Placental pericyte (primary cell): ENCODE measurements around the gene ADAM12. TPM values are rescaled to one million over a fixed set of nuclear protein-coding genes. Genes with fewer than 3 reads are reported as not detected.

ENCODE experiments used
- small RNA-seq: library from RNA; depleted of rRNA; stranded (forward); fragments of <200 nt; gene quantifications from one replicate; pipeline ENCODE3, GENCODE V24; 2012; ENCODE audit warnings: low replicate concordance
- total RNA-seq: library from RNA; depleted of rRNA; stranded (reverse); fragments of >200 nt; gene quantifications from 2 replicates; pipeline ENCODE4 v1.2.3, GENCODE V29; 2012

ADAM12 gene, protein sequence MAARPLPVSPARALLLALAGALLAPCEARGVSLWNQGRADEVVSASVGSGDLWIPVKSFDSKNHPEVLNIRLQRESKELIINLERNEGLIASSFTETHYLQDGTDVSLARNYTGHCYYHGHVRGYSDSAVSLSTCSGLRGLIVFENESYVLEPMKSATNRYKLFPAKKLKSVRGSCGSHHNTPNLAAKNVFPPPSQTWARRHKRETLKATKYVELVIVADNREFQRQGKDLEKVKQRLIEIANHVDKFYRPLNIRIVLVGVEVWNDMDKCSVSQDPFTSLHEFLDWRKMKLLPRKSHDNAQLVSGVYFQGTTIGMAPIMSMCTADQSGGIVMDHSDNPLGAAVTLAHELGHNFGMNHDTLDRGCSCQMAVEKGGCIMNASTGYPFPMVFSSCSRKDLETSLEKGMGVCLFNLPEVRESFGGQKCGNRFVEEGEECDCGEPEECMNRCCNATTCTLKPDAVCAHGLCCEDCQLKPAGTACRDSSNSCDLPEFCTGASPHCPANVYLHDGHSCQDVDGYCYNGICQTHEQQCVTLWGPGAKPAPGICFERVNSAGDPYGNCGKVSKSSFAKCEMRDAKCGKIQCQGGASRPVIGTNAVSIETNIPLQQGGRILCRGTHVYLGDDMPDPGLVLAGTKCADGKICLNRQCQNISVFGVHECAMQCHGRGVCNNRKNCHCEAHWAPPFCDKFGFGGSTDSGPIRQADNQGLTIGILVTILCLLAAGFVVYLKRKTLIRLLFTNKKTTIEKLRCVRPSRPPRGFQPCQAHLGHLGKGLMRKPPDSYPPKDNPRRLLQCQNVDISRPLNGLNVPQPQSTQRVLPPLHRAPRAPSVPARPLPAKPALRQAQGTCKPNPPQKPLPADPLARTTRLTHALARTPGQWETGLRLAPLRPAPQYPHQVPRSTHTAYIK
- 30.4 and 63.7 TPM in 2 replicates for total RNA-seq

GRCh38 chr10:126387931-126388911 is at the start of gene ADAM12:
TSS of gene ADAM12 (minus strand) at chr10:126388477. CDS start at chr10:126388145, 332 bp downstream.

Small RNAs within 50 kb of the gene (small RNA-seq; reads per million reads assigned to genes)
- gene RNA5SP328: not detected
